Gastrocnemius medialis (tissue), 4 donors: ENCODE data around the gene ABCC8. TPM values are rescaled to one million over a fixed set of nuclear protein-coding genes. Genes with fewer than 3 reads are reported as not detected.

Source experiments
- ATAC-seq, 2 donors: fragments of 150-250 bp; one replicate each; pipeline ENCODE4 v1.9.1; 2016
- DNase-seq, 2 donors: peaks; one replicate each; pipeline ENCODE4 v3.0.0-alpha.2; 2019
- H3K27ac ChIP-seq, 4 donors: fragments of 200-600 bp; sonication (generic); 1 replicate in 1 of 4; 2 replicates in 3 of 4; pipeline ENCODE4 v1.5.1; 2016 to 2018; ENCODE audit warnings: mild to moderate bottlenecking in 2 of 4, moderate library complexity in 1 of 4
- H3K27me3 ChIP-seq, 3 donors: fragments of 200-600 bp; sonication (generic) in 2 of 3; 1 replicate in 1 of 3; 2 replicates in 2 of 3; pipeline versions ENCODE4 v1.5.1 to v1.6.0; 2016 to 2019; ENCODE audit warnings: mild to moderate bottlenecking in 1 of 3, moderate library complexity in 1 of 3
- H3K36me3 ChIP-seq, 2 donors: fragments of 200-600 bp; sonication (generic) in 1 of 2; one replicate each; pipeline ENCODE4 v1.5.1; 2017 to 2018
- H3K4me1 ChIP-seq, 2 donors: fragments of 200-600 bp; sonication (generic) in 1 of 2; one replicate each; pipeline ENCODE4 v1.5.1; 2016 to 2017; ENCODE audit warnings: mild to moderate bottlenecking in 2 of 2
- H3K4me3 ChIP-seq, 4 donors: fragments of 200-600 bp; sonication (generic) in 3 of 4; 1 replicate in 1 of 4; 2 replicates in 3 of 4; pipeline ENCODE4 v1.5.1; 2016 to 2019; ENCODE audit warnings: mild to moderate bottlenecking in 2 of 4
- H3K9me3 ChIP-seq, 3 donors: fragments of 200-600 bp; sonication (generic) in 2 of 3; 1 replicate in 1 of 3; 2 replicates in 2 of 3; pipeline ENCODE4 v1.5.1; 2016 to 2019
- CTCF ChIP-seq, 5 experiments: fragments of 450-650 bp in 3 of 5; fragments of 200-600 bp in 2 of 5; sonication (generic) in 2 of 5; IDR thresholded peaks in 4 of 5; conservative IDR thresholded peaks in 1 of 5; 1 replicate in 4 of 5; 2 replicates in 1 of 5; pipeline ENCODE4 v1.5.1; 2016 to 2019; ENCODE audit warnings: antibody characterized with exemption in 5 of 5, mild to moderate bottlenecking in 3 of 5, moderate library complexity in 3 of 5
- POLR2A ChIP-seq, 2 donors: fragments of 450-650 bp; IDR thresholded peaks; one replicate each; pipeline ENCODE4 v1.6.1; 2017; ENCODE audit warnings: antibody characterized with exemption in 2 of 2, mild to moderate bottlenecking in 2 of 2, moderate library complexity in 2 of 2
- in situ Hi-C, 4 donors: fragments of 200-750 bp; cut with MboI; loops; one replicate each; pipeline versions ENCODE4 v1.15.0 to v1.8.0; 2017; ENCODE audit warnings: low sequenced_read_pairs in 4 of 4
- intact Hi-C: fragments of 100-400 bp; cut with DNase I; formaldehyde crosslinking; loops from one replicate; pipeline ENCODE4 v1.15.1; 2023; ENCODE audit warnings: low total_unique reads
- total RNA-seq, 4 donors: library from RNA; depleted of rRNA; stranded (reverse); fragments of >200 nt; gene quantifications; one replicate each; pipeline versions ENCODE4 v1.1.0 to v1.2.3, GENCODE V29; 2016

Gene ABCC8
- total RNA-seq, 4 donors from 2014 or later = 0.33 to 4.0 (median 1.1) TPM

GRCh38 chr11:17522655-17523054 lies 46.0 kb upstream of the ABCC8 start:
- TF ChIP-seq CTCF (IDR thresholded peaks at IDR 0.05 in 4 of 5, conservative IDR thresholded peaks at IDR 0.05 in 1 of 5) (no peak), POLR2A (IDR thresholded peaks at IDR 0.05) (no peak)
- in situ Hi-C loops (loop anchor here in 3 of 4 donors (10.0 to 25.0 kb wide), 2 partner anchors 285 to 288 kb away; no protein-coding TSS in a partner anchor), intact Hi-C loops (no loop called here)
- ATAC-seq = no peak
- H3K27ac ChIP-seq = no peak overlapping the region
- H3K36me3 ChIP-seq = no peaks in the 10 kb centered on the region
- no peaks in the 10 kb centered on the region for H3K27me3 ChIP-seq
- DNase-seq = no peak
- no peak overlapping the region for H3K4me3 ChIP-seq
- no peaks in the 10 kb centered on the region for H3K4me1 ChIP-seq
- no peaks in the 10 kb centered on the region for H3K9me3 ChIP-seq

- Histone ChIP-seq H3K27ac (no peak overlapping the region), H3K36me3 (no peaks in the 10 kb centered on the region), H3K4me1 (no peaks in the 10 kb centered on the region), H3K4me3 (no peak overlapping the region), H3K27me3 (no peaks in the 10 kb centered on the region), H3K9me3 (no peaks in the 10 kb centered on the region)
- in situ Hi-C loops = loop anchor here in 3 of 4 donors (10.0 to 25.0 kb wide), 2 partner anchors 284 to 287 kb away; no protein-coding TSS in a partner anchor
- DNase-seq (no peak), ATAC-seq (no peak)
- intact Hi-C loops = no loop called here
- TF ChIP-seq POLR2A (IDR thresholded peaks at IDR 0.05) (no peak), CTCF (IDR thresholded peaks at IDR 0.05 in 4 of 5, conservative IDR thresholded peaks at IDR 0.05 in 1 of 5) (no peak)
Measured at GRCh38 chr11:17521106-17521900, 44.7 kb upstream of the ABCC8 start.

- in situ Hi-C loops (loop anchor here in 2 of 4 donors (25.0 kb wide), 1 partner anchor 282 kb away; no protein-coding TSS in a partner anchor), intact Hi-C loops (no loop called here)
- H3K36me3 ChIP-seq = no peaks in the 10 kb centered on the region
- H3K9me3 ChIP-seq = no peaks in the 10 kb centered on the region
- no peaks in the 10 kb centered on the region for H3K4me1 ChIP-seq
- no peak for ATAC-seq
- no peak overlapping the region for H3K4me3 ChIP-seq
- no peaks in the 10 kb centered on the region for H3K27me3 ChIP-seq
- DNase-seq = no peak
- H3K27ac ChIP-seq = no peak overlapping the region
- TF ChIP-seq POLR2A (IDR thresholded peaks at IDR 0.05) (no peak), CTCF (IDR thresholded peaks at IDR 0.05 in 4 of 5, conservative IDR thresholded peaks at IDR 0.05 in 1 of 5) (no peak)
Measured at GRCh38 chr11:17519061-17519885, 42.6 kb upstream of the ABCC8 start.

DNA sequence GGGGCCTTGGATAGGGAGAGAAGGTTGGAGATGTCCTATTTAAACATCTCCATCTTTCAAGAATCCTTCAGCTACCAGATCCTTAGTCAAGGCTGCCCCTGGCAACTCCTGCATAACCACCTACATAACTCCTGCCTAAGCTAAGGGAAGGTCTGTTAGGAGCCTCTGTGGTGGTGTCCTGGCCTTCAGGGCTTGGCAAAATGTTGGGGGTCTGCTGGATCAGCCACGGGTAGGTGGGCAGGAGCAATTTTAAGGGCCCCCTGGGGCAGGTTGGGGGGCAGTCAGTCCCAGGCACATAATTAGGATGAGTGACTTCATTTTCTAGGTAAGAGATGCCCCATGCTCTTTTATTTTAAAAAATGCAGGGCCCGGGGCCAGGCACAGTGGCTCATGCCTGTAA lies 41.7 kb upstream of the ABCC8 start:
- intact Hi-C loops (no loop called here), in situ Hi-C loops (loop anchor here in 2 of 4 donors (25.0 kb wide), 1 partner anchor 281 kb away; no protein-coding TSS in a partner anchor)
- Histone ChIP-seq H3K4me3 (no peak overlapping the region), H3K27ac (no peak overlapping the region), H3K27me3 (no peaks in the 10 kb centered on the region), H3K36me3 (no peaks in the 10 kb centered on the region), H3K4me1 (no peaks in the 10 kb centered on the region), H3K9me3 (no peaks in the 10 kb centered on the region)
- DNase-seq = no peak
- TF ChIP-seq POLR2A (IDR thresholded peaks at IDR 0.05) (no peak), CTCF (IDR thresholded peaks at IDR 0.05 in 4 of 5, conservative IDR thresholded peaks at IDR 0.05 in 1 of 5) (no peak)
- no peak for ATAC-seq
